Common myeloid progenitor, CD34-positive (primary cell): ENCODE results near the gene SLX9.
"Not testable (repeated sequence)": the region's sequence is repeated elsewhere in the genome, so short reads cannot be mapped to it uniquely, and the experiment has no call there.

Source experiments
- CTCF ChIA-PET: fragments of 350-600 bp; sonication (Branson Sonifier 250); formaldehyde crosslinking; loops from one replicate; lab custom pipeline; 2021; ENCODE audit warnings: antibody characterized with exemption; lab: Charles Lee
- POLR2A ChIA-PET: fragments of 350-600 bp; sonication (Branson Sonifier 250); formaldehyde crosslinking; loops from one replicate; lab custom pipeline; 2021; ENCODE audit warnings: antibody characterized with exemption; lab: Charles Lee
- DNase-seq, 3 donors: peaks; one replicate each; pipeline versions ENCODE4 v3.0.0 to v3.0.0-alpha.2; 2013
- H3K27ac ChIP-seq, 2 experiments: 1 replicate in 1 of 2; 2 replicates in 1 of 2; pipeline ENCODE4 v1.7.0; 2013; ENCODE audit warnings: inconsistent platforms in 2 of 2, low read length in 2 of 2, mild to moderate bottlenecking in 2 of 2, low read depth in 1 of 2, moderate library complexity in 1 of 2; ENCODE audit not compliant: severe bottlenecking in 2 of 2, insufficient read depth in 1 of 2, poor library complexity in 1 of 2
- H3K27me3 ChIP-seq, 5 experiments: replicated peaks in 2 of 5; 1 replicate in 3 of 5; 2 replicates in 2 of 5; pipeline versions ENCODE4 v1.6.1 to v1.7.0; 2013; ENCODE audit warnings: low read length in 4 of 5, mild to moderate bottlenecking in 2 of 5, moderate library complexity in 2 of 5, inconsistent platforms in 1 of 5; ENCODE audit not compliant: insufficient read depth in 5 of 5, control insufficient read depth in 4 of 5
- H3K36me3 ChIP-seq, 4 experiments: 1 replicate in 2 of 4; 2 replicates in 2 of 4; pipeline versions ENCODE4 v1.6.1 to v1.7.0; 2013; ENCODE audit warnings: low read length in 3 of 4, control low read depth in 1 of 4, mild to moderate bottlenecking in 1 of 4; ENCODE audit not compliant: control insufficient read depth in 4 of 4, insufficient read depth in 4 of 4
- H3K4me1 ChIP-seq, 4 experiments: 1 replicate in 3 of 4; 2 replicates in 1 of 4; pipeline versions ENCODE4 v1.6.1 to v1.7.1; 2013; ENCODE audit warnings: low read length in 3 of 4, mild to moderate bottlenecking in 3 of 4, control low read depth in 1 of 4, inconsistent platforms in 1 of 4, moderate library complexity in 1 of 4; ENCODE audit not compliant: control insufficient read depth in 4 of 4, insufficient read depth in 4 of 4; ENCODE audit errors: control extremely low read depth in 1 of 4
- H3K4me3 ChIP-seq, 7 experiments: 1 replicate in 4 of 7; 2 replicates in 3 of 7; pipeline versions ENCODE4 v1.5.1 to v1.7.0; 2013; ENCODE audit warnings: mild to moderate bottlenecking in 7 of 7, low read length in 6 of 7, moderate library complexity in 6 of 7, inconsistent platforms in 2 of 7, low read depth in 2 of 7, control low read depth in 1 of 7; ENCODE audit not compliant: insufficient read depth in 4 of 7, control insufficient read depth in 1 of 7; ENCODE audit errors: extremely low read depth in 1 of 7
- H3K9me3 ChIP-seq, 5 experiments: 1 replicate in 4 of 5; 2 replicates in 1 of 5; pipeline versions ENCODE4 v1.6.1 to v1.7.1; 2013; ENCODE audit warnings: low read length in 4 of 5, mild to moderate bottlenecking in 2 of 5, inconsistent platforms in 1 of 5, low read depth in 1 of 5, moderate library complexity in 1 of 5; ENCODE audit not compliant: control insufficient read depth in 4 of 5, insufficient read depth in 2 of 5; ENCODE audit errors: control extremely low read depth in 1 of 5
- WGBS: methylation state at CpG from one replicate; pipeline ENCODE4 v1.1.5; 2013; ENCODE audit not compliant: insufficient coverage; 5-methylcytosine and 5-hydroxymethylcytosine counted together

The SLX9 gene

GRCh38 chr21:44911384-44912157, 28.3 kb upstream of the SLX9 start:
- ChIA-PET CTCF (interaction anchor here (0.6 to 6.1 kb wide), 11 partner anchors 12 to 110 kb away, joined by 3 to 50 read pairs (median 6); partner anchors contain the start of genes PTTG1IP and UBE2G2), POLR2A (interaction anchor here (0.6 kb wide), 1 partner anchor 15 kb away, joined by 3 read pairs; no protein-coding TSS in a partner anchor)
- peak; percentile 51 to 75 (median 65) for DNase-seq
- peaks cover 2 to 25% (median 2%) of the 10 kb centered on the region in 4 experiments for H3K36me3 ChIP-seq
- 3% methylated on average over 13 of the region's 19 CpGs for WGBS
- H3K9me3 ChIP-seq = no peaks in the 10 kb centered on the region
- H3K27ac ChIP-seq = peak overlapping the region; percentile 58 to 76
- H3K27me3 ChIP-seq = no peaks in the 10 kb centered on the region
- peak overlapping the region in 4 of 7 experiments; percentile 11 to 56 (median 26) for H3K4me3 ChIP-seq
- H3K4me1 ChIP-seq = peaks cover 8 to 86% (median 83%) of the 10 kb centered on the region in 4 experiments

- Histone ChIP-seq H3K27ac (peak overlapping the region; percentile 58 to 76), H3K4me3 (peak overlapping the region in 4 of 7 experiments; percentile 11 to 56 (median 26))
These were observed 27.7 kb upstream of the SLX9 start for GRCh38 chr21:44912158-44912473.

GRCh38 chr21:44912506-44913412, 27.1 kb upstream of the SLX9 start:
- WGBS = 69% methylated on average over 12 of the region's 25 CpGs
- not testable (repeated sequence) for H3K27me3 ChIP-seq, DNase-seq, H3K9me3 ChIP-seq
- Histone ChIP-seq H3K36me3 (peaks cover 2 to 20% (median 7%) of the 10 kb centered on the region in 4 experiments), H3K4me1 (peaks cover 8 to 81% (median 77%) of the 10 kb centered on the region in 4 experiments), H3K27ac (peak overlapping the region; percentile 58 to 76), H3K4me3 (peak overlapping the region in 2 of 7 experiments; percentile 11 to 56)
- POLR2A ChIA-PET = interaction anchor here (1.2 to 1.5 kb wide), 2 partner anchors 20 to 32 kb away, joined by 5 to 6 read pairs; no protein-coding TSS in a partner anchor
- CTCF ChIA-PET = interaction anchor here (1.4 to 6.1 kb wide), 6 partner anchors 14 to 31 kb away, joined by 5 to 50 read pairs (median 18); no protein-coding TSS in a partner anchor

More at GRCh38 chr21:44912158-44912473, 27.7 kb upstream of the SLX9 start:
- Histone ChIP-seq H3K36me3 (peaks cover 0 to 19% (median 3%) of the 10 kb centered on the region in 4 experiments), H3K4me1 (peaks cover 8 to 85% (median 81%) of the 10 kb centered on the region in 4 experiments), H3K9me3 (no peaks in the 10 kb centered on the region), H3K27me3 (no peaks in the 10 kb centered on the region)
- POLR2A ChIA-PET = no interaction called here
- CTCF ChIA-PET = interaction anchor here (0.6 to 6.1 kb wide), 8 partner anchors 13 to 111 kb away, joined by 3 to 50 read pairs (median 10); partner anchors contain the start of gene UBE2G2
- 14% methylated on average over 6 of the region's 8 CpGs for WGBS
- no peak for DNase-seq

- no peaks in the 10 kb centered on the region for H3K9me3 ChIP-seq
- peaks cover 4 to 82% (median 75%) of the 10 kb centered on the region in 4 experiments for H3K4me1 ChIP-seq
- POLR2A ChIA-PET = interaction anchor here (1.2 to 1.5 kb wide), 2 partner anchors 21 to 32 kb away, joined by 5 to 6 read pairs; no protein-coding TSS in a partner anchor
- WGBS = 71% methylated on average over 4 of the region's 7 CpGs
- no peaks in the 10 kb centered on the region for H3K27me3 ChIP-seq
- peaks cover 2 to 27% (median 9%) of the 10 kb centered on the region in 4 experiments for H3K36me3 ChIP-seq
- DNase-seq = no peak
- H3K4me3 ChIP-seq = peak overlapping the region in 4 of 7 experiments; percentile 19 to 35 (median 26)
- CTCF ChIA-PET = interaction anchor here (0.9 to 6.1 kb wide), 9 partner anchors 11 to 46 kb away, joined by 3 to 50 read pairs (median 5); no protein-coding TSS in a partner anchor
- peak overlapping the region in 1 of 2 experiments; percentile 16 for H3K27ac ChIP-seq
These were observed 26.2 kb upstream of the SLX9 start for GRCh38 chr21:44913425-44914175.

GRCh38 chr21:44914176-44914874, 25.5 kb upstream of the SLX9 start:
- POLR2A ChIA-PET = interaction anchor here (1.5 kb wide), 1 partner anchor 33 kb away, joined by 6 read pairs; no protein-coding TSS in a partner anchor
- WGBS = 26% methylated on average over 11 of the region's 18 CpGs

More at GRCh38 chr21:44914176-44914874, 25.5 kb upstream of the SLX9 start:
- Histone ChIP-seq H3K4me3 (peak overlapping the region in 3 of 7 experiments; percentile 12 to 35 (median 25)), H3K4me1 (peaks cover 4 to 82% (median 75%) of the 10 kb centered on the region in 4 experiments), H3K27me3 (no peaks in the 10 kb centered on the region), H3K27ac (peak overlapping the region in 1 of 2 experiments; percentile 34), H3K36me3 (peaks cover 0 to 20% (median 9%) of the 10 kb centered on the region in 4 experiments), H3K9me3 (no peaks in the 10 kb centered on the region)
- peak; percentile 54 to 85 (median 83) for DNase-seq
- CTCF ChIA-PET = interaction anchor here (0.9 to 6.1 kb wide), 8 partner anchors 11 to 47 kb away, joined by 3 to 50 read pairs (median 5); no protein-coding TSS in a partner anchor
